ENCODE measurements around the gene GATA3.

Gene GATA3

GRCh38 chr10:8100366-8100765, 45.9 kb downstream of the GATA3 start:
- DNase-seq (ENCODE audit: low read depth, low spot score), result no peak

GRCh38 chr10:8102708-8103401, 48.4 kb downstream of the GATA3 start:
- DNase-seq (ENCODE audit: low read depth, low spot score), result no peak

- DNase-seq (ENCODE audit: low read depth, low spot score), result no peak
These were observed 49.1 kb downstream of the GATA3 start for GRCh38 chr10:8103543-8103942.

GRCh38 chr10:8104005-8104404, 49.5 kb downstream of the GATA3 start:
- DNase-seq (ENCODE audit: low read depth, low spot score), result no peak

- no peak for DNase-seq (ENCODE audit: low read depth, low spot score)
These were observed 50.2 kb downstream of the GATA3 start for GRCh38 chr10:8104721-8105120.

DNA sequence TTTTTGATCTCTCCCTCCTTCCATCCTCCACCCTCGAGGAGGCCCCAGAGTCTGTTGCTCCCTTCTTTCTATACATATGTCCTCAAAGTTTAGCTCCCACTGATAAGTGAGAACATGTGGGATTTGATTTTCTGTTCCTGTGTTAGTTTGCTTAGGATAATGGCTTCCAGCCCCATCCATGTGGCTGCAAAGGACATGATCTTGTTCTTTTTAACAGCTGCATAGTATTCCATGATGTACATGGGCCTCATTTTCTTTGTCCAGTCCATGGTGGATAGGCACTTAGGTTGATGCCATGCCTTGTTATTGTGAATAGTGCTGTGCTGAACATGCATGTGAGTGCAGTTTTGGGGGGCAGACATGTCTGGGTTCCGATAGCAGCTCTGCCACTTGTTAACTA, 51.4 kb downstream of the GATA3 start:
- DNase-seq (ENCODE audit: low read depth, low spot score), result no peak

- DNase-seq (ENCODE audit: low read depth, low spot score), result no peak
These were observed 57.9 kb downstream of the GATA3 start for GRCh38 chr10:8112230-8112905.

DNA sequence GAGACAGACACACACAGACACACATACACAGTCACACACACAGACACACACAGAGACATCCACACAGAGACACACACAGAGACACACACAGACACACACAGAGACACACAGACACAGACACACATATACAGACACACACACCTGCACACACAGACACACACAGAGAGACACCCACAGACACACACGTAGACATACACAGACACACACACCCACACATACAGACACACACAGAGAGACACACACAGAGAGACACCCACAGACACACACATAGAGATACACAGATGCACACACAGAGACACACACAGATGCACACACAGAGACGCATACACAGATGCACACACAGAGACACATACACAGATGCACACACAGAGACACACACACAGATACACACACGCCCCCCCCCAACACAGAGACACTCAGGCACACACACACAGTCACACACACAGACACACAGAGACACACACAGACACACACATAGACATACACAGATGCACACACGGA, 58.5 kb downstream of the GATA3 start:
- DNase-seq (ENCODE audit: low read depth, low spot score), result no peak

- no peak for DNase-seq (ENCODE audit: low read depth, low spot score)
These were observed 59.1 kb downstream of the GATA3 start for GRCh38 chr10:8113616-8114015.

DNA sequence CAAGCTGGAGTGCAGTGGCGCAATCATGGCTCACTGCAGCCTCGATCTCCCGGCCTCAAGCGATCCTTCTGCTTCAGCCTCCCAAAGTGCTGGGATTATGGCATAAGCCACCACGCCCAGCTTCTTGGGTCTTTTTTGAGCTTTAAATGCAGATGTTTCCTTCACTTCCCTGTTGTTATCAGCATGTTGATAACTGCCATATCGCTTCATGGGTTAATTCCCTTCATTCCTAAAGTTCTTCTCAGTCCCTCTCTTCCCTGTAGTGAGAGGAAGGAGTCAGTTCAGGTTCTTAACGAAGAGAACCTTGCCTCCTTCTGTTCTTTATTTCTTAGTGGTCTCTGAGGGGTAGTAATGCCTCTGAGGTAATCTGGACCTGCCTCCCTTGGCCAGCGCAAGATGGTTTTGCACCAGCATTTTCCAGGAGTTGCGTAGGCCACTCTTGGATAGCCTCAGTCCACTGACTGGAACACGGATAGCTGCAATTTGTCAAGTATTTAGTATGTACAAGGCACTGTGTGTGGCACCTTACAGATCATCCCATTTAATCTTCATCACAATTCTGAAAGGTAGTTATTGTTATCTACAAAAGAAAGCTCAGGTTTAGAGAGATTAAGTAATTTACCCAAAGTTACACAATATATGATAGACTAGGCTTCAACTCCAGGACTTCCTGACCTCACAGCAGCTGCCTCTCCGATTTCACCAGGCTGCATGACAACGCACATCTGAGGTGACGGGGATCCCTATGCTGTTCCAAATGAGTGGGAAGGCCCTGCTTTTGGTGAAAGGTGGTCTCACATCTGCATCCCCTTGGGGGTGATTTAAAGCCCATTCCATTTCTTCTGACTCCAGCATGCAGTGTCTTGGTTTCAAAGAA, 60.5 kb downstream of the GATA3 start:
- DNase-seq (ENCODE audit: low read depth, low spot score), result no peak

- DNase-seq (ENCODE audit: low read depth, low spot score), result no peak
These were observed 61.1 kb downstream of the GATA3 start for GRCh38 chr10:8115618-8115980.

DNA sequence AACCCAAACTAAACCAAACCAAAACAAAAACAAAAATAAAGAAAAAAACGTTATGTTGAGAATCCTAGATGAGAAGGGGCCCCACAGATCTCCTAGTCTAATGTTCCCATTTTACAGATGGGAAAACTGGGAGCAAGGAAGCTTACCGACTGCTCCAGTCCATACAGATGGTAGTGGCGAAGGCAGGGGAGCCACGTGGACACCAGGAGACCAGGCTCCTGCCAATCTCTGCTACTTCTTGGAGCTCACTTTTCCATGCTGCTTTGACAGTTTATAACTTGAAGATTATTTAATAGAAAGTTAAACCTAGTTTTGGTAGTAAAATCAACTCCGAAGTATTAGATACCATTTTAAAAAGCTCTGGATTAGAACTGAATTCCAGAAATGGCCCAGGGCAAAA, 62.0 kb downstream of the GATA3 start:
- no peak for DNase-seq (ENCODE audit: low read depth, low spot score)

DNA sequence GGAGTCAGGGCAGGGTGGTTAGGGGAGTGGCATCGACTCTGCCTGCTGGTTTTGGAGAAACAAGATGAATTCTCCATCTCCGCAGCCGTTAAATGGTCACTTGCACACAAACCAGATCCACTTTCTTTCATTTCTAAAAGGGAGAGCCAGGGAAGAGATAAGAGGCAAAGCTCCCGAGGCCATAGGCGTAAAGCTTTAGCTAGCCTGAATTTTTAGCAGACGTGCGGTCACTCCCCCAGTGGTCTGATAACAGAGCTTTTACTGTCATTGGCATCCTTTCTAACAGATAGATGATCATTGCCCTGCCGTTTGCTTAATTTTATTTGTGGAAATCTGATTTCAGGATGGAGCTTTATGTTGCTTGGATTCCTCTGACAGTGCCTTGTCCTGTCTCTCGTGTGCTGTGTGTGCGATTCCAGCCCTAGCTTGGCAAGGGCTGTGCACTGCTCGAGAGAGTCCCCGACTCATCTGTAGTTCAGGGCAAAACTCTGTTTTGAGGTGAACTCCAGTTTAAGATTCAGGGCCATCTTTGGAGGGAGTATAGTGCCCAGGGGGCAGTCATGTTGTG, 62.5 kb downstream of the GATA3 start:
- no peak for DNase-seq (ENCODE audit: low read depth, low spot score)

GRCh38 chr10:8121201-8121890, 66.9 kb downstream of the GATA3 start:
- no peak for DNase-seq (ENCODE audit: low read depth, low spot score)

DNA sequence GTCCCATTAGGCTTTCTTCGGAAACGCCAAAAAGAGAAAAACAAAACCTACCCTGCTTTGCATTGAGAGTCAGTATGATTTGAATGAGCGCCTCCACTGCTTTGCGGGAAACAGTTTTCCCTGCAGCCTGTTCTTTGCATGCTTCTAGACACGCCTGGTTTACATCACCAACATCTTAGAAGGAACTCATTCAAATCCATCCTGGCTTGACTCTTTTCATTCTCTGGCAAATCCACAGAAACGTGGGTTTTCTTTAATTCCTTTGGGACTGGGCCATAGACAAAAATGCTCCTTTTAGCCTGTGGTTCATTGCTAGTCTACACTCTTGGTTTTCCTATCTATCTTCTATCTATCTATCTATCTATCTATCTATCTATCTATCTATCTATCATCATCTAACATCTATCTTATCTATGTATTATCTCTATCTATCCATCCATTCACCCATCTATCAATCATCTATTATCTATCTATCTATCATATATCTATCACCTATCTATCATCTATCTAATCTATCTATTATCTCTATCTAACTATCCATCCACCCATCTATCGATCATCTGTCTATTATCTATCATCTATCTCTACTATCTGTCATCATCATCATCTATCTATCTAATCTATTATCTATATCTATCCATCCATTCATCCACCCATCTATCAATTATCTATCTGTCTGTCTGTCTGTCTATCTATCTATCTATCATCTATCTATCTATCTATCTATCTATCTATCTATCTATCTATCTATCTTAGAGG, 68.3 kb downstream of the GATA3 start:
- no peak for DNase-seq (ENCODE audit: low read depth, low spot score)

GRCh38 chr10:8124436-8124835, 69.9 kb downstream of the GATA3 start:
- DNase-seq (ENCODE audit: low read depth, low spot score), result no peak

All from smooth muscle cell of the brain vasculature (primary cell).